Hematopoietic multipotent progenitor cell treated with erythropoietin and hydrocortisone succinate and interleukin-3 and kit ligand, for 15 days (in vitro differentiated cells): ENCODE data around the gene SYK.
A peak's percentile ranks its signal among the peaks of the same experiment; 100 is the strongest.

Source experiments
- DNase-seq: peaks from one replicate; pipeline ENCODE4 v3.0.0-alpha.2; 2015; ENCODE audit warnings: low spot score

Gene SYK

DNA sequence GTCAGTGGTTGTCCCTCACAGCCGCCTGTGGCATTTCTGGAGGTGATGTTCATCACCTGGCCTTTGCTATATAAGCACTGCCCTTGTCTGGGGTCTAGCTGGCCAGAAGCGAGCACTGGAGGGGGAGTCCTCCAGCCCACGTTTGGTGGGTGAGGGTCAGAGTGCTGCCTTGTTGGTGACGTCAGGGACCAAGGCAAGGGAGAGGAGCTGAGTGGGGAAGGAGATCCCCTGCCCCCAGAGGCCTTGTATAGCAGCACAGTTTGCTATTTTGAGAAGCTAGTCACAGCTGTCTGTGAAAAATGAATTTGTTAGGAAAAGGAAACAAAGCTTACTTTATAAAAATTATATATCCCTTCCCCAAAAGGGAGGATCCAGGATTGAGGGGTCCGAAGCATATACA is 49.8 kb downstream of the SYK start:
- DNase-seq: no peak

DNA sequence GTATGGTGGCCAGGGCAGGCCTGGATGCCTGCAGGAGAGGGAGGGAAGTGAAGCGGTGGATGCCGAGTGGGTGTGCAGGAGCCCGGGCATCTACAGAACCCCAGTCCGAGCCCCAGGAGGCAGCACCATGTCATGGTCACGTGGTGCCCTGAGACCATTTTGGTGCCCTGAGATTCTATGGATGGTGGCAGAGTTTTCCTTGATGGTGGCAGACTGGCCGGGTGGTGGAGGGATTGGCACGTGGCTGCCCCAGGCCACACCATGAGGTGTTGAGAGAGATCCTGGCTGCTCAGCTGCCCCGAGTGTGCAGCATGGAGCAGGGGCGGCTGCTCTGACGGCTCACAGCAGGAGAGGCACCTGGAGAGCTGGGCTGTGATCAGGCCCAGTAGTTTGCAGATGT is 52.3 kb downstream of the SYK start:
- no peak for DNase-seq

DNA sequence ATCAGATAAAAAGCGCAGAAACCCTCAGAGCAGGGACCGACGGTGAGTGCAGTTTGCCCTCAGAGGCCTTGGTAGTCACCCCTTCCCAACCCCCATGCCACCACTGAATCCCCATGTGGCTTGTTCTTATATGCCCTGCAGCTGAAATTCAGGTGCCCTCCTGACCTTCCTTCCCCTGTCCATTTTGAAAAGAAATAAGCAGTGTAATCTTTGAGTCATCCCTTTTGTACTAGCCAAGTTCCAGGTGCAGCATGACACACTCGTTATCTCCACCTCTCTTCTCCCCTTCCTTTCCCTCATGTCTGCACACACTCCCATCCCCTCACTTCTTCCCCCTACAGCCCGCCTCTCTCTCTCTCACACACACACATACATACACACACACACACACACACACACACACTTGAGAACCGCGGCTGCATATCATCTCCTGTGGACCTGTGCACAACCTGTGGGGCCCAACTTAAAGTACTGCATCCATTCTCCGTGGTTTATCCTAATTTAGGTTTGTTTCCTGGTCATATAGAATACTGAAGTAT is 53.1 kb downstream of the SYK start:
- DNase-seq: no peak

DNA sequence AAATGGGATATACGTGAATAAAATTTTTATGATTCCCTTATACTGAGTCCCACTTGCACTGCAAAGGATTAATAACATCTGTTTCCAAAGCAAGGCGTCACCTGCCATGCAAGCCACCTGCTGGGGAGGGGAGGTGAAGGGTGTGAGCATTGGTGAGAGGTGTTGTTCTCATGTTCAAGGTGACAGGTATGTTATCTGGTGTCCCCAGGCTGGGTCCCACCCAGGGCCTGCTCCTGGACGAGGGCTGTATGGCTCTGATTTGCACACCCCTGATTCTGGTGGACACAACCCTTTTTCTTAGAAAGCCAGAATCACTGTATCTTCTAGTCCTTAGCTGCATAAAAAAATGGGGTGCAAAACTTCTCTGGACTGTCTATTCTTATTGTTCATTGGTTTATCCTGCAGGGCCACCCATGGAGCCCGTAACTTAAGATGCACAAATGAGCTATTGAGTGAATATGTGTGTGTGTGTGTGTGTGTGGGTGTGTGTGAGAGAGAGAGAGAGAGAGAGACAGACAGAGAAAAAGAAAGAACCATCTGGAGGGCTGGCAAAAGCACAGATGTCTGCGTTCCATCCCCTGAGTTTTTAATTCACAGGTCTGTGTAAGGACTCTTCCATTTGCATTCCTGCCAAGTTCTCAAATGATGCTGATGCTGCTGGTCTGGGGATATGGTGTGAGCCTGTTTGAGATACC is 53.7 kb downstream of the SYK start:
- no peak for DNase-seq

- no peak for DNase-seq
These were observed 55.5 kb downstream of the SYK start for GRCh38 chr9:90857091-90857490.

DNA sequence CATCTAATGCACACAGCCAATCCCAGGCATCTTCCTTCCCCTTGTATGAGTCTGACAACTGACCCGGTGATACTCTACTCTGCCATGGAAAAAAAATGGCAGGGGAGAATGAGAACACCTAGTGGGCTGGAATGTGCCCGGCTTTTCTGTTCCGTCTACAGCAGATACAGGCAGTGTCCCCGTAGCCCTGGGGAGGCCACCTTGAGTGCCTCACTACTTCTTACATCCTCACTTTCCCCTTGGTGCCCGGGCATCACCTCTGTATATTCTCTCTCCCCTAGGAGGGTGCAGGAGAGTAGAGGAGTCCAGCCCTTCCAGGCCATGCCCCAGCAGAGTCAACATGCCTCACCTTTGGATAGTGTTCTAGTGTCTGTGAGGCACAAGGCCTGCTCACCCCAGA is 56.2 kb downstream of the SYK start:
- DNase-seq: no peak

GRCh38 chr9:90858457-90858901 is 56.9 kb downstream of the SYK start:
- DNase-seq: no peak

GRCh38 chr9:90860382-90860781 is 58.8 kb downstream of the SYK start:
- DNase-seq: no peak

DNA sequence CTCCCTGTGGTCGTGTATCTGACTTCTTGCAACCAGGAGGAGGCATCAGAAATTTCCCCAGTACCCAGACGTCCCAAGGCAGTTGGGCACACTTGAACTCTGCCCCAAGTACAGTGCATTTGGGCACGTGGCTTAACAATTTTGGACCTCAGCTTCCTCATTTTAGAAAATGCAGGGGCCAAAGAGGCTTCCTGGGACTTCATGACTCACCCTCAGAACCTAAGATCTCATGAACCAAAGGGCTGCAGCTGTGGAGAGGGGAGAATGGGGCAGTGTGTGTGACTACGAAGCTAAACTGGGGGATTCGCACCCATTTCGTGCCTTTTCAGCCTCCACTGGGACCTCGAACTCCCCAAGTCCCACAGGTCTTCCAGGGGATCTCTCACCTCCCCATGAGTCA is 59.2 kb downstream of the SYK start:
- DNase-seq: no peak

- no peak for DNase-seq
These were observed 59.8 kb downstream of the SYK start for GRCh38 chr9:90861380-90861779.

GRCh38 chr9:90861826-90862740 is 60.5 kb downstream of the SYK start:
- DNase-seq: no peak

DNA sequence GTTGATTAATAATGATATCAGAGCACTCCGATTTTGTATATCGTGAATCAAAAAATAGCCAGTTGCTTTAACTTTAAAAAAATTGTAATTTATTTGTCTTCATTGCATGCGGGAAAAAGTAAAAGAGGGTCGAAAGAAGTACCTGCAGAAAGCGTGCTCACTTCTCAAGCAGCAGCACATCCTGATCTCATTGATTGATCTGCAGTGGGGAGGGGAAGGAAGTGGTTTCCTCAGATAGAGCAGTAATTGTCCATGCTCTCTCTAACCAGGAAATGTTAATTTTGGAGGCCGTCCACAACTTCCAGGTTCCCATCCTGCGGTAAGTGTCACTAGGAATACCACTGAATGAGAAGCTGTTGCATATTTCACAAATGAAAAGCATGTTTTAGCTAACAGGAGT is 63.2 kb downstream of the SYK start:
- DNase-seq: no peak

GRCh38 chr9:90867101-90867500 is 65.5 kb downstream of the SYK start:
- DNase-seq: no peak

- no peak for DNase-seq
These were observed 66.9 kb downstream of the SYK start for GRCh38 chr9:90868555-90868954.

GRCh38 chr9:90869361-90869760 is 67.7 kb downstream of the SYK start:
- no peak for DNase-seq

DNA sequence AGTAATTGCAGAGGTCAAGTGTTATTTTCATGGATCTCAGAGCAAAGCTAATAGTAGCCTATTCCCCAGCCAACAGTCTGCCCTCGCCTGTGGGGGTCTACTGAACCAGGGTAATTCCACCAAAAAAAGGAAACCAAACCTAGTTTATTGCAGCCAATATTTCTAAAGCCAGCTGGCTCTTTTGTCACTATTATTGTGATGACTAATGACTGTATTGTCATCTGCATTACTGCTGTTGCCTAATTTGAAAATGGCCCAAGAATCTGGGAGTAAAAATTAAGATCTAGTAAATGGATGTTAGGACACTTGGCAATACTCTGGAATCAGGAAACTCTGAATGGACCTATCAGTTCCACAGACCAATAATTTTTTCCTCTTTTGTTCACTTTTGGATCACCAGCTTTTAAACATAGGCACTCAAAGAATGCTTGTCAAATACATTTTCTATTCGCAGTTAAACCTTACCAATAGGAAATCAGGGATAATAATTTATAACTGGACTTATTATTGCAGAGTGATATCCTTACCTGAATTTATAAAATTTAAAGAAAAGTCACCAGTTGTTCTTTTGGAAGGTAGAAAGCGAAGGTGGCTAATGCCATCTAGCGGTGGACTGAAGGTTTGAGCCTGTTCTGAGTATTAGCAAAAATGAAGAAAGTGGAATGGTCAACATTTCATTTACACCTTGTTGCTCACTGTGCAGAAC is 69.2 kb downstream of the SYK start:
- peak; percentile 47 for DNase-seq

GRCh38 chr9:90871327-90871935 is 69.8 kb downstream of the SYK start:
- no peak for DNase-seq

DNA sequence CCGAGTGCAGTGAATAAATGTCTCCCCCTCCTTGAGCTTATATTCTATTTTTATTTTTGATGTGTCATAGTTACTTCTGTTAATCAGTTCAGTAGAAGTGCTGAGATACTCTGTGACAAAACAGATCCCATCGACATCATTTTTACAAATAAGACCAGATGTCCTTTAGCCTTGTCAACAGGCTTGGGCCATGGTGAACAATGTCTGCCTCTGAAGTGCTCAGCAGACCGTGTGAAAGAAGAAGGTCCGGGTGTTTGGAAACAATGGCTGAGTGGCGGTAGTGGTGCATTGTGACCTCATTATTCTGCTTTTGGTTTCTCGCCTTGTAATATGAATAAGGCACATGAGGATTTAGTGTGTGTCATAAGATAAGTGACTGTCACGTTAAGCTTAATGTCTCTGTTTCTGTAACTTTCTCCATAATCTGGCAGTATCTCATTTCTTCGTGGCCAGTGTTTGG is 71.2 kb downstream of the SYK start:
- DNase-seq: no peak

DNA sequence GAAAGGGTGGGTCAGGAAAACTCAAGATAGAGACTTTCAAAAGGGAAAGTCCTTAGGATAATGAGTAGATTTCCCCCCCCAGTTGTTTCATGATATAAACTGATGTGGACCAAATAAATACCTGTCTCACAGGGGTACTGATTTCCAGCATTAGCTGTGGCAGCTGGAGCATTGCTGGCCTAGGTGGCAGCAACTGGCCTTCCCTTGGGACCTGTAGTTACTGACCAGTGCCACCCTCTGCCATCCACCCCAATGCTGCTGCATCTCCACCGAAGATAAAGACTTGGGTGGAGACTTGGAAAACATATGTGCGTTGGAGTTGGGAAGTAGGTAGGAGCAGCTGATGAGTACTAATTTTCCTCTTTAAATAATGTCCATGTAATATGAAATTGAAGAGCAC is 71.8 kb downstream of the SYK start:
- DNase-seq: no peak

DNA sequence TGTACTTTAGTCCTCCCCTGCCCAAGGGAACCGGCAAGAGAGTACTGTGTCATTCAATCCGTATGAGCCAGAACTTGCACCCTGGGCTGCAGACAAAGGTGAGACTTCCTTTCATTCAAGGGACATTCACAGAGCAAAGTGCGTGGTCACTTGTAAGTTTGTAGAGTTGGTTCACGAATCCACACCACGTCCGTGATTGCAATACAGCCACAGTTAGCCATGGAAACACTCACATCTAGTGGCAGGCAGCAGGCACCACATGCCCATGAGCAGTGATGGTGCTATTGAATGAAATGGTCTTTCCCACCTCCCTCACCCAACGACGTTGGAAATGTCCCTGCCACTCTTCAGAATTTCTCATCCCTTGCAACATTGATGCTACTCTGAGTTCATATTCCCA is 72.6 kb downstream of the SYK start:
- no peak for DNase-seq

DNA sequence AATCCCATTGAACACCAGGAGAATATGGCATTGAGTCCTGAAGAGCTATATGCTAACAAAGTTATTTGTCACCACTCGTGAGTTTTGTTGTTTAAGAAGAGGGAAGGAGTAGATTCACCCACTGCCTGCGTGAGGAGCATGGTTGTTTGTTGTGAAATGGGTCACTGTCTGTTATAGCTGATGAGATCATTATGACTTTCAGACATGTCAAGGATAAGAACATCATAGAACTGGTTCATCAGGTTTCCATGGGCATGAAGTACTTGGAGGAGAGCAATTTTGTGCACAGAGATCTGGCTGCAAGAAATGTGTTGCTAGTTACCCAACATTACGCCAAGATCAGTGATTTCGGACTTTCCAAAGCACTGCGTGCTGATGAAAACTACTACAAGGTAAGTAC is 76.9 kb downstream of the SYK start:
- DNase-seq: no peak

DNA sequence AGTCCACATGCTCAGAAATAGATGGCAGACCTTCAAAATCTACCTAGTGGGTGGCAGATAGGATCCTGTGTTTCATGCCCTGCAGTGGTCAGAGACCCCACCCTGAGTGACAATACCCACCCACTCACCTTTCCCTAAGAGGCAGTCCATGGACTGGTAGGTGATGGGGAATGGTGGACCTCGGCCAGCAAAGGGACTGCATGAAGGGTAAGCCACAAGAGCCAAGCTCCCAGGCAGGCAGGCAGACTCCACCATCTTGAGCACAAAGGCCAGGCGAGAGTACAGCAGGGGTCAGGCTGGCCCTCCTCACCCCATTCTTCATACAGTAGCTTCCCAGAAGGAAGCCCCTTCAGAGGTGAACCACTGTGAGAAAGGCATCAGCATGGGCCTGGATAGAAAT is 78.4 kb downstream of the SYK start:
- no peak for DNase-seq
